ENCODE measurements around the gene PHYKPL.

The PHYKPL gene

DNA sequence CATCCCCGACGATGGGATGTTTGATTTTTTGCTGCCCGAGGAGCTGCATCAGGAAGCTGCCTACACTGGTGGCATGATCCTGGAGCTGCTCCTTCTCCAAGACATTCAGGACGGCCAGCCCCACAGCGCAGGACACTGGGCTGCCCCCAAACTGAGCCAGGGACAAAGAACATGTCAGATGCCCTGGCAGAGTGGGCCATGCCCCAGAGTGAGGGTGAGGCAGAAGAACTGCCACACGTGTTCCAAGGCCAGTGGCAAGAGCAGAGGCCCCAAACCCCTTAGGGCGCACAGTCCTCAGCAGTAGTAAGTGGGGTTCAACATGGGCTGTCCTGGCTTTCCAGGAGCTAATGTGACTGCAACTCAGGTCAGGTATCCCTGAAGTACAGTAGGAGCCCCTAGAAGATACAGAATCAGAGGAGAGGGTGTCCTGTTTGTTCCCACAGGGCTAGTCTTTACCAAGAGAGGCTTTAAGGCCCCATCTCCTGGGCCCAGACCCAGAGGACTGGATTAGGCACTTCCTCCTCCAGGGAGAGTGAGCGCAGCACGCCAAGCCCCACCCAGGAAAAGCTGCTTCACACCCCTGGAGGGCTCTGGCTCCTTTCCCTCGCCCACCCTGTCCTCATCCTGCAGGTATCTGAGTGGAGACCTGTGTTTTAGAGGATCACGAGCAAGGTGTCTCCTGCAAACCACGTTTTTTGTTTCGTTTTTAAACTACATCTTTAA, 17.2 kb downstream of the PHYKPL start:
- TF ChIP-seq, protein P1, sequence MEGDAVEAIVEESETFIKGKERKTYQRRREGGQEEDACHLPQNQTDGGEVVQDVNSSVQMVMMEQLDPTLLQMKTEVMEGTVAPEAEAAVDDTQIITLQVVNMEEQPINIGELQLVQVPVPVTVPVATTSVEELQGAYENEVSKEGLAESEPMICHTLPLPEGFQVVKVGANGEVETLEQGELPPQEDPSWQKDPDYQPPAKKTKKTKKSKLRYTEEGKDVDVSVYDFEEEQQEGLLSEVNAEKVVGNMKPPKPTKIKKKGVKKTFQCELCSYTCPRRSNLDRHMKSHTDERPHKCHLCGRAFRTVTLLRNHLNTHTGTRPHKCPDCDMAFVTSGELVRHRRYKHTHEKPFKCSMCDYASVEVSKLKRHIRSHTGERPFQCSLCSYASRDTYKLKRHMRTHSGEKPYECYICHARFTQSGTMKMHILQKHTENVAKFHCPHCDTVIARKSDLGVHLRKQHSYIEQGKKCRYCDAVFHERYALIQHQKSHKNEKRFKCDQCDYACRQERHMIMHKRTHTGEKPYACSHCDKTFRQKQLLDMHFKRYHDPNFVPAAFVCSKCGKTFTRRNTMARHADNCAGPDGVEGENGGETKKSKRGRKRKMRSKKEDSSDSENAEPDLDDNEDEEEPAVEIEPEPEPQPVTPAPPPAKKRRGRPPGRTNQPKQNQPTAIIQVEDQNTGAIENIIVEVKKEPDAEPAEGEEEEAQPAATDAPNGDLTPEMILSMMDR (IDR thresholded peaks at IDR 0.05; ENCODE audit: extremely low read depth, missing control alignments), result no peak

DNA sequence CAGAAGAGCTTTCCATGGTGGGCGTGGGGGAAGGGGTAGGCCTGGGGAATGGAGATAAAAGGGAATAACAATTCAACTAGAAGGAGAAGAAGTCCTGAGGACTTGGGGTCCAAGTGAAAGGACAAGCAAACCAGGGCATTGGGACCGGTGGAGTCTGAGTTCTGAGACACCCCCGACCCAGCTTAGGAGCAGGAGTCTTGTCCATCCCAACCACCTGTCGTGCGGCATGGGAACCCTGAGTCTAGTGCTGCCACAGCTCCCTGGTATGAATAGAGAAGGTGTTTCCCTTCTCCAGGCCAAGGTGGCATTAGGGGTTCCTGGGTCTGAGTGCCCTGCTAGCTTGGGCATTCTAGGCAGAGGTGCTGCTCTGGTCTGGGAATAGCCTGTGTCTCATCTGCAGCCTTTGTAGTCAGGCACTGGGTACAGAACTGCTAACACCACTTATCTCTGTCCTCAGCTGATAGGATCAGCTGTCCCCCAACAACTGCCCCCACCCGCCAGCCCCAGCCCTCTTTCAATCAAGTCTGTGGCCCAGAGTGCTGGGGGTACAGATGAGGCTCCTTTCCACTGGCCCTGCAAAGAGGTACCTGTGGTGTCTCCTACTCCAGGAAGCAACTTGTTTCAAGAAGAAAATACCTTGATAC, 18.3 kb downstream of the PHYKPL start:
- TF ChIP-seq, protein P1 (IDR thresholded peaks at IDR 0.05; ENCODE audit: extremely low read depth, missing control alignments), result no peak
- no peak for DNase-seq (ENCODE audit: low spot score)

More for the DNA sequence above, 17.2 kb downstream of the PHYKPL start:
- no peak for DNase-seq (ENCODE audit: low spot score)

DNA sequence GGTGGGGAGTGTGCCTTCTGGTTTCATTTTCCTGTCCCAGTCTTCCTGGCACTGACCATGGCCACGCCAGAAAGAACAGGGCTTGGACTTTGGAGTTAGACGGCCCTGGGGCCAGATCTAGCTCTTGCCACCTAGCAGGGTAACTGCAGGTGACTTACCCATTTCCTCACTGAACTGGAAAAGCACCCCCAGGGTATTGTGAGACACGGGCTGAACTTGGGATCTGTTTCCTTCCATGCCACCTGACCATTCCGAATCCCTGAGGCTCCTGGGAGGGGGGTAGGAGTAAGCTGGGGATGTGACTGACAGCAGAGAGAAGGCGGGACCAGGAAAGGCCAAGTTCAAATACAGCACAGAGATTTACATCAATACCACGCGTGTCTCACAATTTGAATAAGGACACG, 18.9 kb downstream of the PHYKPL start:
- DNase-seq (ENCODE audit: low spot score), result no peak
- TF ChIP-seq, protein P1 (IDR thresholded peaks at IDR 0.05; ENCODE audit: extremely low read depth, missing control alignments), result no peak

DNA sequence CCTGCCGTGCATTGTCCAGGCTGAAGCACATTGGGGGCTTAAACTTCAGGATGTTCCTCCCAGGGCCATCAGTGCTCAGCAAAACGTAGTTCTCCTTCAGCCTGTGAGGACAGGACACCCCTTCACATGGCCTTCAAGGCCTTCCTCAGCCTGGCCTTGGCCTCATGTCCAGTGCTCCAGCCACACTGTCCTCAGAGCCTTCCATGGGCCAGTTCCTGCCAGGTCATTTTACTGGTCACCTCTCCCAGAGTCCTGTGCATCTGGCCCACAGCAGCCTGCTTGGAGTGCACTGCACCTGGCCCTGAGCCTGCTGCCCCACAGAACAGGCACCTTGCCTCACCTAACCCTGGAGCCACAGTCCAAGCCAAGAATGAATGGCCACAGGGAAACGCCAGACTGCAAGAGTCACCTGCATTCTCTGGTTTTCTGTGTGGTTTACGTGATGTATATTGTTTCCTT, 19.6 kb downstream of the PHYKPL start:
- DNase-seq (ENCODE audit: low spot score), result no peak
- TF ChIP-seq, protein P1 (IDR thresholded peaks at IDR 0.05; ENCODE audit: extremely low read depth, missing control alignments), result no peak

DNA sequence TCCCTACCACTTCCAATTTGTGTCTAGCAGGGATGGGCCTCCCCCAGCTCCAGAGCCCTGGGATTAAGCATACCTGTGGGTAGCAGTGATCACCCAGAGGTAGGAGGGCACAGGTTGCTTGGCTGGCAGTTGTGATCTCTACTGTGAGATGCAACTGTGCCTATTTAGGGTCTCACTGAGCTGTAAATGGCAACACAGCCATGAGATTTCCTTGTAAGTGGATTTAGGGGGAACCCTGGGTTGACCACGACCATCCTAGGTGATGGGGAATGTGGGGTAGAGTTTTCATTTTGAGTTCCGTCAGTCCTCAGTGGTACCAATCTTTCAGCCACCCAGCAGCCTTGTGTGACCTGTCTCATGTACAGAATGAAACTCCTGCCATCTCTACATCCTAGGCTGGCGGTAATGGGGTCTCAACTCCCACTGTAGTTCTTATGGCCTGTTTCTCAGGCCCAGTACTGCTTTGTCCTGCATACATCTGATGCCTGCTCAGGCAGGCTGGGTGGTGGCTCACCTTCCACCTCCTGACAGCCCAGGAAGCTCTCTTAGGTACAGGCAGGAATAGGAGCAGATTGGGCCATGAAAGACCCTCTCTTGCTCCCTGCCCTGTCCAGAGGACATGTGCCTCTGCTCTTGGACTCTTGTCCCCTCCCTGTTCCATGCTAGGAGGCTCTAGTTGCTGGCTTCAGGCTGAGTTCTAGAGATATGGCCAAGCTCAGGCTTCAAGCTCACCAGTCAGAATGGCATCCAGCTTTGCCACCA, 20.2 kb downstream of the PHYKPL start:
- no peak for DNase-seq (ENCODE audit: low spot score)

DNA sequence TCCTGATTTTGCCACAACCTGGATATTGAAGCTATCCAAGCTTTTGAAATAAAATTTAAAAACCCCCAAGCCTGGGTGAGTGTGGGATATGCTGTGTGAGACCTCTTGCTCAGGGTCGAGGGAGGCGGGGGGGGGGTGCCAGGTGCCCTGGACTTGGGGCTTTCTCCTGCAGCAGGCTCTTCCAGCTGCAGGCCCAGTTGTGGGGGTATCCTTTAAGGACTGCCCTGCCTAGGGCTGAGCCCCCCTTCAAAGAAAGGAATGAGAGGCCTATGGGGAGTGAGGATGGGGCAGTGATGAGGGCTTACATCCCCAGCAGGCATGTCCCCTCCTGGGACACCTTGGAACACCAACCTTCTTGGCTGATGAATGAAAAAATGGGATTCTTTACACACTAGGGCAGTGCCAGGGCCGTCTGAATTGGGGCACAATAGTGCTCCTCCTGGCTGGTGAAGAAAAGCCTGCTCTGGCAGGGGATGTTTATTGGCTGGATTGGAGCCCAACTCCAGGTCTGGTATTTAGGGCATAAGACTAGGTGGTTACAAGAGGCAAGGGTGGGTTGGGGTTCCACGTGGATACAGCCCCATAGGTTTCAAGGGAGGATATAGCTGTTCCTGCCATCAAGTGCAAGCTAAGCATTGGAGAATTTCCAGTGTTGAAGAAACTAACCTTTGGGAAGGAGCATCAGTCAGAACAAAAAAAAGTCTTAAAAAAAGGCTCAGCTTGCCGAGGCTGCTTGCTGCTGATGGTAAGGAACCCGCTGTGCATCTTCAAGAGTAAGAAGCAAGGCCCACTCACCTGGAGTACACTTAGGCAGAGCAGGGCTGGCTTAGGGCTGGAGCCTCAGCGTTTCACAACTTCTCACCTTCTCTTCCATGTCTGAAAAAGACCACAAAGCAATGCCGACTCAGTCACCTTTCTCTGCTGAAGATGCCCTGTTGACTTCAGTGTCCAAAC, 21.2 kb downstream of the PHYKPL start:
- no peak for DNase-seq (ENCODE audit: low spot score)
- TF ChIP-seq, protein P1 (IDR thresholded peaks at IDR 0.05; ENCODE audit: extremely low read depth, missing control alignments), result no peak

More for the DNA sequence above, 20.2 kb downstream of the PHYKPL start:
- TF ChIP-seq, protein P1 (IDR thresholded peaks at IDR 0.05; ENCODE audit: extremely low read depth, missing control alignments), result no peak
